SIG-M5 (cell line): Measurements from ENCODE around the gene ZBTB44.

Experiments used
- DNase-seq: peaks from one replicate; lab custom pipeline; 2025; lab: John Stamatoyannopoulos, UW

Gene ZBTB44

DNA sequence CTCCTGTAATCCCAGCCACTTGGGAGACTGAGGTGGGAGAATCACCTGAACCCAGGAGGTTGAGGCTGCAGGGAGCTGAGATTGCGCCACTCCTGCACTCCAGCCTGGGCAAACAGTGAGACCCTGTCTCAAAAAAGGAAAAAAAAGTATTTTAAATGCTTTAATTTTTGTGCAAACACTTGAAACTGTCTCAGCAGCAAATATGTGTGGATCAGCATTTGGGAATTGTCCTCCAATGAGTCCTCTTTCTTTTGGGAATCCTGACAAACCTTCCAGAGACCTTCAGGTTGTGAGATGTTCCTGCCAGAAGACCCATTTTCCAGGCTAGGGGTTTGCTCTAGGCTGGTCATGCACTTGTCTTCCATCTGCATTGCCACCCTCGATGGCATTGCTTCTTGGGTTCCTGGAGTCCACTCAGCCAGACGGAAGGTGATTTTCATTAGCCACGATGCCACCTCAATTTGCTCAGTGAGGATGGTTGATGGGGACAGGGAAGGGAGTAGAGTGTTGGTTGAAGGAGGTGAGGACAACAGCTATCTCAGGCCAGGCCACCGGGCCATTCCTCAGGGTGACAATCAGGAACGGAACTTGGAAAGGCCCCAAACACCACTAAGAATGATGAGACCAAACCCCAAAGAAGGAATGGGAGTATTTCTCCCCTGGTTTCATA, 99.7 kb downstream of the ZBTB44 start:
- DNase-seq: no peak

- no peak for DNase-seq
Observed at GRCh38 chr11:130213979-130214281, 100.8 kb downstream of the ZBTB44 start.

- DNase-seq: no peak
Observed at GRCh38 chr11:130213143-130213978, 101.4 kb downstream of the ZBTB44 start.

- no peak for DNase-seq
Observed at GRCh38 chr11:130212431-130212961, 102.2 kb downstream of the ZBTB44 start.

DNA sequence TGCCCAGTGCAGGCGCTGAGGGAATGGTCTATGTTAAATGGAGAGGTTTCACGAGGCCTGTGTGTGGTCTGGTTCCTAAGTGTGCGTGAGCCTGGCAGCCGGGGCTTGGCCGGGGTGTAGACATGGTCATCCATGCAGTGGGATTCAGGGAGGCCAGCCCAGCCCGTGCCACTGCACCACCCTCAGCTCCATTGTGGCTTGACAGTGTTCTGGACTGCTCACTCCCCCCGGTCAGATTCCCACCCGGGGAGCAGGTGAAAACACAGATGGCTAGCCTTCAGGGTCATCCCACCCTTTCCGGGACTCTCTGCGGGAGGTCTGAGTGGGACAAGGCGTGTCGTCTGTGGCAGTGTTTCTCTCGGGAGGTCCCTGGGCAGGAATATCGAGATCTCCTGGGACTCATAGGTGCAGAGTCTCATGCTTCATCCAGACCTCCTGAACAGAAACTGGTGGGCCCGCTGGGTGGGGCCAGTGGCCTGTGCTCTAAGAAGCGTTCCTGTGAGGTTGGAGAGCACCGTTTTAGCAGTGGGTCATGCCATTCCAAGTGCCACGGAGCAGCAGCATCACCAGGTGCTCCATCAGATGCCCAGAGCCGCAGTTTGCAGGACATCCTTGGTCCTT, 102.8 kb downstream of the ZBTB44 start:
- no peak for DNase-seq

DNA sequence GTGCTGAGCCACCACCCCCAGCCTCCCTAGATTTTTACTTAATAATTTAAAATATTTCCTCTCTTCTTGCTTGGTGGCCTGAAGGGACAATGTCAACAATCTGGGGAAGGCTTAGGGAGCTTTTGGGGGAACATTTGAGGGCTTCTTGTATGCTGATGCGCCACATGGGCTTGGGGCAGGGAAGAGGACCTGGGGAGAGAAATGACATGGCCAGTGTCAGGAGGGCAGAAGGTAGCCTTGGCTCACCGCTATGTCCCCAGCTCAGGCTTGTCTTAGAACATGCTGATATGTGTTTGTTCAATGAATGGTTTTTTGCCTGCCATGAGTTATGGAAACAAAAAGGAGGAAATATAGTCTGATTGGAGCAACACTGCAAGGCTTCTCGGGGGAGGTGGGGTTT, 103.6 kb downstream of the ZBTB44 start:
- no peak for DNase-seq

- no peak for DNase-seq
Observed at GRCh38 chr11:130209954-130210854, 104.5 kb downstream of the ZBTB44 start.

- DNase-seq: no peak
Observed at GRCh38 chr11:130209128-130209932, 105.4 kb downstream of the ZBTB44 start.

- no peak for DNase-seq
Observed at GRCh38 chr11:130208241-130209127, 106.2 kb downstream of the ZBTB44 start.

DNA sequence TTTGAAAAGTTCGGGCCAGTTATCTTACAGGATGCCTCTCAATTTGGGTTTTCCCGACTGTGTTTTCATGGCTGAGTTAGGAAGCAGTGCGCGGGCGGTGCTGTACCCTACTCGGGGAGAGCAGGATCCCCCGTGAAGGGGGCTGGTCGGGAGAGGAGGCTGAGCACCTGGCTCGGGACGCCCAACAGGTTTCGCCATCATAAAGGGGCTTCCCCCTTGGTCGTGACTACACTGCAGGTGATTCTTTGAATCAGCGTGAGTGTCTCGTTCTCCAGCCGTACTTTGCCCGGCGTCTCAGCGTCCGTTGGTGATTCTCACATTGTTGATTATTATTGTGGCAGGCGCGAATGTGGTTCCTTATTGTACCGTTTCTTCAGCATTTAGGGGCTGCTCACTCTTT, 108.6 kb downstream of the ZBTB44 start:
- DNase-seq: no peak

DNA sequence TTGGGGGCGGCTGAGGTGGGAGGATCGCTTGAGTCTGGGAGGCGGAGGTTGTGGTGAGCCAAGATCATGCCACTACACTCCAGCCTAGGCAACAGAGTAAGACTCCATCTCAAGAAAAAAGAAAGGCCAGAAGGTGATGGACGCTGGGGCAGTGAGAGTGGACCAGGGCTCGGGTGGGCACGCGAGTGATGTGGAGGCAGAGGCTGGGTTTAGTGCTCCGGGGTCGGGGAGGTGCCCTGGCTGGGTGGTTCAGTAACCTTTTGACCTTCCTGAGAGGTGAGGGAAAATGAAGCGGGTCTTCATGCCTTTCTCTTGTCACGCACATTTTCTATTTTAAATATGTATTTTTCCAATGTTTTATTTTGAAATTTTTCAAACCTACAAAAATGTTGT, 110.0 kb downstream of the ZBTB44 start:
- no peak for DNase-seq

DNA sequence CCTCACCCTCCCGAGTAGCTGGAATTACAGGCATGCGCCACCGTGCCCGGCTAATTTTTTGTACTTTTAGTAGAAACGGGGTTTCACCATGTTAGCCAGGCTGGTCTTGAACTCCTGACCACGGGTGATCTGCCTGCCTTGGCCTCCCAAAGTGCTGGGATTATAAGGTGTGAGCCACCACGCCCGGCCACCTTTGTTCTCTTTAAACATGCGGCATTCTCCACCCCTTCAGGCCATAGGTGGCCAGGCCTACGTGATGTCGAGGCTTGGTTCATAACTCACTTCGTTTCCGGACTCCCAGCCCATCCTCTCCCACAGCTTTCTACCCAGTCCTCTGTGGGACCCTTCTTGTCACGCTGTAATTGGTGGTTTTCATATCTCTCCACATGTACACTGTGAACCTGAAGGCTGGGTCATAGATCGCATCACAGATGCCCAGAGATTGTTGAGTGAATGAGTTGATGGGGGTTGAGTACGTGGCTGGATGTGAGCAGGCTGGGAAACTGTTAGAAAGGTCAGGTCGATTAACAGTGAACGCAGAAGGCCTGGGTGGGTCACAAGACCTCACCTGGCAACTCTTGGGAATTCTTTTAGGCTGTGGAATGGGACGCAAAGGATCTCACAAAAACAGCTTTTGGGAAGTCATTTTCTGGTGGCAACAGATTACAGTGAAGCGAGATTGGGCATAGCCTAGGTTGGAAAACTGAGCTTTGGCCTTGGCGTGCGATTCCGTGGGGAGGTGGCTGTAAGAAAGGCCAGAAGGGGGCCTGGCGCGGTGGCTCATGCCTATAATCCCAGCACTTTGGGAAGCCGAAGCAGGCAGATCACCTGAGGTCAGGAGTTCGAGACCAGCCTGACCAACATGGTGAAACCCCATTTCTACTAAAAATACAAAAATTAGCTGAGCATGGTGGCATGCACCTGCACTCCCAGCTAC, 110.7 kb downstream of the ZBTB44 start:
- no peak for DNase-seq

DNA sequence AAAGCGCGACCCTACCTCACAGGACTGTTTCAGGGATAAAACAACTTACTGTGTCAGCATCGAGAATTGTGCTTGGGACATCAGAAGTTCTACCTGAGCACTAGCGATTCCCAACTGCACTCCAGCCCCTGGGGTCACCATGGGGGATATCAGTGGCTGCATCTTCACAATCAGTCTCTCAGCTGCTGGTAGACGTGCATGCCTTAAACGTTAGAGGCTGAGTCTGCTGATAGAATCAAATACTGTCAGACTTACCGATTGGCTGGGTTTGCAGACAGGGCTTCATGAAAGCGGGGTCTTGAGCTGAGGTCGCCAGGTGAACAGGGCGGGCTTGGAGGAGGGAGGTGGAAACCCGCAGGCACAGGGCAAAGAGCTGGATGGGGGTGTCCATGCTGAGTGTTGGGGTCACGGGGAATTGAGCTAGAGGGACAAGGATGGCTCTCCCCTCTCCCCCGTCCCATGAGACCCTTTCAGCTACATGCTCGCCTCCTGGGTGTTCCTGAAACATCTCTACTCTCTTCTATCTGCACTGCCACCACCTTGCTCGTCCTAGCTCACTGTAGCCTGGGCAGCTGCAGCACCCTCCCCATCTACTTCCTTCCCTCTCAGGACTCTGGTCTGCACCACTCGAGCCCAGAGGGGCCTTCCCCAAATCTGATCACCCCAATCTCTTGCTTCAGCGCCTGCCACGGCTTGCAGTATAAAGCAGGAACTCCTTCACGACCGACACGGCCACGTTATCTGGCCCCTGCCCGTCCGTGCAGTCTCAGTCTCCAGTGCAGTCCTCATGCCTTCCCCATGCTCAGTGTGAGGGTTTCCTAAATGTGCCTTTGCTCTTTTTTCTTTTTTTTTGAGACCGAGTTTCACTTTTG, 111.7 kb downstream of the ZBTB44 start:
- DNase-seq: no peak

GRCh38 chr11:130202009-130202817, 112.5 kb downstream of the ZBTB44 start:
- no peak for DNase-seq

DNA sequence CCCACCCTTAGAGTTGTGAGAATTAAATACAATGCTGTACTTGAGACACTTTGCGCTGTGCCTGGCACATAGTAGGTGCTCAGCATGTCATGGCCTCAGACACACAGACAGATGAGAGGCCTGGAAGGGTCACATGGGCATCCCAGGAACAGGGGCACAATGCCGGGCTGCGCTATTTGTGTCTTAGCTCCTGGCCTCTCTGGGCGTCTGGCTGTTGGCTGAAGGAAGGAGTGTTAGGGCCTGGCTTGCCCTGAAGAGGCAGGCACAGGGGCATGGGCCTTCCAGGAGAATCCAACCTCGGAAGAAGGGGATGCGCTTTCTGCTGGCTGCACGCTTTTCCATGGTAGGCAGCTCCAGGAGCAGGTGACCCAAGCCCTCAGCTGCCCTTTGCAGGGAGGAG, 113.7 kb downstream of the ZBTB44 start:
- DNase-seq: no peak

DNA sequence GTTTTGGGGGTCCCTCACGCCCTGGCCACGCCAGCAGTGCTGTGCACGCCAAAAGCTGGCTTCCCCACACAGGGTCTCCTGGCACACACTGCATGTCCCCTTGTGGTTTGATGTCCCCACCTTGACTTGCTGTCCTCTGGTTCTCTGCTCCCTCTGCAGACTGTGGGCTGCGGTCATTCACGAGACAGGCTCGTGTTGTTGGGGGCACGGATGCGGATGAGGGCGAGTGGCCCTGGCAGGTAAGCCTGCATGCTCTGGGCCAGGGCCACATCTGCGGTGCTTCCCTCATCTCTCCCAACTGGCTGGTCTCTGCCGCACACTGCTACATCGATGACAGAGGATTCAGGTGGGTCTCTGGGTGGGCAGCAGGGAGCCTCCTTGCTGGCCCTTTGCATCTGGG, 114.9 kb downstream of the ZBTB44 start:
- no peak for DNase-seq

DNA sequence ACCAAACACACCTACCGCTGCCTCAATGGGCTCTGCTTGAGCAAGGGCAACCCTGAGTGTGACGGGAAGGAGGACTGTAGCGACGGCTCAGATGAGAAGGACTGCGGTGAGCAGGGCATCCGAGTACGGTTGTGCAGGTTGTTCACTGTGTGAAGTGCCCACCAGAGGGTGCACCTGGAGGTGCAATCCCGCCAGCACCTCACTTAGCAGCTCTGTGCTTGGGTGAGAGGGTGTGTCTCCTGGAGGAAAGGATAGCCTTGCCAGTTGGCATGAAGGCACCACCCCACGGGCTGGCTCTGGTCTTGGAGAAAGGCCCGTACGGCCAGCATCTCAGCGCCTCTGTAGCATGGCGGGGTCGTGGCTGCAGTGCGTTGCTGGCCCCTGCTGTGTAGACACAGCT, 115.8 kb downstream of the ZBTB44 start:
- no peak for DNase-seq
